Right lobe of liver (tissue), 4 donors: ENCODE measurements around the gene ZNF341.

ENCODE experiments used
- CTCF ChIP-seq, 4 donors: fragments of 200-600 bp in 3 of 4; fragments of 450-650 bp in 1 of 4; IDR thresholded peaks; one replicate each; pipeline versions ENCODE4 v1.5.1 to v1.8.0; 2016 to 2022; ENCODE audit warnings: antibody characterized with exemption in 4 of 4, mild to moderate bottlenecking in 2 of 4
- POLR2A ChIP-seq: fragments of 450-650 bp; IDR thresholded peaks from one replicate; pipeline ENCODE4 v1.6.1; 2017; ENCODE audit warnings: antibody characterized with exemption, mild to moderate bottlenecking
- donor health status: DM: no; HTN: no; CAD: no.
- donor health status: DM: no; HTN: no; CAD: no.
- donor health status: DM: no; HTN: yes; CAD: no.

- no peak for TF ChIP-seq CTCF (IDR thresholded peaks at IDR 0.05)
- no peak for TF ChIP-seq POLR2A
Measured at GRCh38 chr20:33765592-33765991, 33.8 kb downstream of the ZNF341 start.
